ENCODE data around the gene CHST11. TPM values are rescaled to one million over a fixed set of nuclear protein-coding genes. Genes with fewer than 3 reads are reported as not detected.
A peak's percentile ranks its signal among the peaks of the same experiment; 100 is the strongest.
"Not testable (repeated sequence)": the region's sequence is repeated elsewhere in the genome, so short reads cannot be mapped to it uniquely, and the experiment has no call there.

CHST11 gene
- total RNA-seq, 1 experiment from 2014 or later, result 12.7 TPM

DNA sequence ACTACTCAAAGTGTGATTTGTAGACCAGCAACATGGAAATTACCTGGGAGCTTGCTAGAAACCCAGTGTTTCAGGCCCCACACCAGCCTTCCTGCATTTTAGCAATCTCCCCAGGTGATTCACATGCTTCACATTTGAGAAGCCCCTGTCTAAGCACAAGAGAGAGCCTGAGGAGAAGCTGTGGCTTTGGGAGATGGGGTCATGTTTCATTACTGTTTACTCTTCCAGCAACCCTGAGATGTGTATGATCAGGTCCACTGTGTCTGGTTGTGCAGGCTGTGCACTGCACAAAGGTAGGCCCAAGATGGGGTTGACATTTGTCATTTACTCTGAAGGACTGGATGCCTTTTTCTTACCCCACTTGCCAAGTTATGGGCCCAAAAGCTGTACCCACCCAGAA is 311.3 kb downstream of the CHST11 start:
- DNase-seq (ENCODE audit: low spot score), result no peak
- in situ Hi-C loops (cut with HindIII; ENCODE audit: low sequenced_read_pairs), result no loop called here

DNA sequence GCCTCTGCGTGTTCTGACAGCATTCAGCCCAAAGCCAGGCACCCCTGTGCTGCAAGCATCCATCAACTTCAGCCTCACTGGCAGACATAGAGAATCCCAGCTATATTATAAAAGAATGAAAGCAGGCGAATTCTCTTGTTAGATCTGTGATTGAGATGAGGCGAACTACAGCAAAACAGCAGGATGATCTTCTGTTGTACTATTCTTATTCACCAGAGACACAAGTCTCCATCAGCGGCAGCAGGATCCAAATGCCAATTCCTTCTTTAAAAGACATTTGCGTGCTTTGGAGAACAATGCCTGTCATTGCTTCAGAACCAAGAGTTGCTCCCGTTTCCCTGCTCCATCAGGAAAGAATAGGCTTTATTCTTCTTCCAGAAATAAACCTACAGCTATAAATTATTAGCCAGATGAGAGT is 312.4 kb downstream of the CHST11 start:
- DNase-seq (ENCODE audit: low spot score), result no peak
- in situ Hi-C loops (cut with HindIII; ENCODE audit: low sequenced_read_pairs), result no loop called here

DNA sequence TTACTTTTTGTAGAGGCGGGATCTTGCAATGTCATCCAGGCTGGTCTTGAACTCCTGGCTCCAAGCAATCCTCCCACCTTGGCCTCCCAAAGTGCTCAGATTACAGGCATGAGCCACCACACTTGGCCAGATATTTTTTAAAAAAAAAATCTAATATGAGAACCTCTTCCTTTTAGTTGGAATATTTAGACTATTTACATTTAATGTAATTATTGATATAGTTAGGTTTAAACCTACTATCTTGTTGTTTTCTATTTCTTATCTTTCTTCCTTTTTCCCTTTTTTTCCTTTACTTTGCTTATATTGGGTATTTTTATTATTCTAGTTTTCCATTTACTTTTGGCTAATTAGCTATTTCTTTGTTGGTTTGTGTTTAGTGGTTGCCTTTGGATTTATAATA is 315.6 kb downstream of the CHST11 start:
- in situ Hi-C loops (cut with HindIII; ENCODE audit: low sequenced_read_pairs), result no loop called here
- DNase-seq (ENCODE audit: low spot score), result no peak

DNA sequence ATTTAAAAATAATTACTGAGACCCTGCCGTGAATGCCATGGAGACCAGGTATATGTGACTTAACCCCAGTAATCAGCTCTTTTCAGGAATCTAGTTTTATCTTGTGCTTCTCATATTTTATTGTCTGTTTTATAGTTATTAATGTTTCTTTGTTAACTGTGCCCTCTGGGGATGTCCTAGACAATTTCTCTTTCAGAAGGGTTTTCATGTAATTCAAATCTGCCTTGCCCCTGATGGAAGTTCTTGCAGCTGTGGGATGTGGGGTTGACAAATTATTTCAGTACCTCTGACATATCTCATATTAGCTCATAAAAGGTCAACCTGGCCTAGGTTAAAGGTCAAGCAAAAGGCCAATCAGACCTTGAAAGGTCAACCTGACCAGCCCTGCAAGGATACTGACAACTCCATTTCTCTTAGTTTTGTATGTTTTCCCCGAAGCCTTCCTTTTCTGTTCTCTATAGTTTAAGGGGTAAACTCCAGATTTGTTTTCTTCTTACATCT is 319.0 kb downstream of the CHST11 start:
- in situ Hi-C loops (cut with HindIII; ENCODE audit: low sequenced_read_pairs), result no loop called here
- no peak for DNase-seq (ENCODE audit: low spot score)

DNA sequence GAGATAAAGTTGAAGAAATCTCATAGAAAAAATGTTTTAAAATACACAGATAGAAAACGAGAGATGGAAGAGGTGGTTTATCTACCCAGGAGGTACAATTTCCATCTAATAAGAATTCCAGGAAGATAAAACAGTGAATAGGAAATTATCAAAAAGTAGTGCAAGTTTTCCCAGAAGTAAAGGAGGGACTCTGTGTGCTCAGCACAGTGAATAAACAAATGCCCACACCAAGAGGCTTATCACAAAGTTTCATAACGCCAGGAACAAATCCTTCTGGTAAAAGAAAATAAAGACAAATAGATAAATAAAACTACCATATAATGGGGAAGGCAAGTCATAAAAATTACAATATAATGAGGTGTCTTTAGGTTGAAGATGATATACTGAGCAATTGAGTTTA is 322.4 kb downstream of the CHST11 start:
- in situ Hi-C loops (cut with HindIII; ENCODE audit: low sequenced_read_pairs), result no loop called here
- DNase-seq (ENCODE audit: low spot score), result no peak

DNA sequence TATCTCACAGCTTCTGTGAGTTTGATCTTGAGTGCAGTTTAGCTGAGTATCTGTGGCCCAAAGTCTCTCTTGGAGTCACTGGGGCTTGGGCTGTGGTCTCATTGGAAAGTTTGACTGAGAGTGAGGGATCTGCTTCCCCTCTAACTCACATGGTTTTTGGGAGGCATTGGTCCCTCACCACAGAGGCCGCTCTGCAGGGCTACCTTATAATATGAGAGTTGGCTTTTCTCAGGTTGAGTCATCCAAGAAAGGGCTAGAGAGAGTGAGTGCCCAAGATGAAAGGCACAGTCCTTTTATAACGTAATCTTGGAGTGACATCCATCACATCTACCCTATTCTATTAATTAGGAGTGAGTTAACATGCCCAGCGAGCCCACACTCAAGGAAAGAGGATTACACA is 325.5 kb downstream of the CHST11 start:
- in situ Hi-C loops (cut with HindIII; ENCODE audit: low sequenced_read_pairs), result no loop called here

DNA sequence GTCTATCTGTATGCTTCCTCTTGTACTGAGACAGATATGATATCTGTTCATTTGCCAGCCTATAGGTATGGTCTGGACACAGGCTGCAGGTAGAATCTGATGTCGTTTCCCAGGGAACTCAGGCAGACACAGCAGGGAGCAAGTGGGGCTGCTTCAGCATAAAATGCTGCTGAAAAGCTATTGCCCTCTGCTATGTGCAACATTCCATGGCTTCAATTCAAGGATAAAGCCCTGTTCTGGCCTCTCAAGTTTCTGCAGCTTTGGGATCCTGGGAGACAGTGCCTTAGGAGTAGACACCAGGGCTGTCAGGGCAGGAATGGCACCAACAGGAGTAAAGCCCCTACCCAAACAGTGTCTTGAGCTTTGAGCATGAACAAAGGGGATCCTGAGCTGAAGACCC is 327.8 kb downstream of the CHST11 start:
- no peak for DNase-seq (ENCODE audit: low spot score)
- in situ Hi-C loops (cut with HindIII; ENCODE audit: low sequenced_read_pairs), result no loop called here

More for the DNA sequence above, 325.5 kb downstream of the CHST11 start:
- DNase-seq (ENCODE audit: low spot score), result no peak

DNA sequence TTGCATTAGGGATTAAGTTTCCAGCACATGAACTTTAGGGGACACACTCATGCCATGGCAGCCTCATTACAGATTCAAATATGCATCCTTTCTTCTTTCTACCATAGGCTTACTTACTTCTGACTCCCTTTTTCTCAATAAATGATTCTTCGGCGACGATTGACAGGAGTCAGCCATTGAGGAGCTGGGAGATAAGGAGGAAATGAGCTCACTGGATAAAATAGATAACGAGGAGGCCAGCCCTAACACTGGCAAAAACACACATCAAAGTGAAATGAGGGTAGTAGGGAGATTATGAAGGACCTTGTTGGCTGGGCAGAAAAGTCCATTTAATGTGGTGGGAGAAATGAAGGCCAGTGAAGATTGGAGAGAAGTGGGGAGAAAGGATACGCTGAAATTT is 329.1 kb downstream of the CHST11 start:
- in situ Hi-C loops (cut with HindIII; ENCODE audit: low sequenced_read_pairs), result no loop called here
- DNase-seq (ENCODE audit: low spot score), result no peak

DNA sequence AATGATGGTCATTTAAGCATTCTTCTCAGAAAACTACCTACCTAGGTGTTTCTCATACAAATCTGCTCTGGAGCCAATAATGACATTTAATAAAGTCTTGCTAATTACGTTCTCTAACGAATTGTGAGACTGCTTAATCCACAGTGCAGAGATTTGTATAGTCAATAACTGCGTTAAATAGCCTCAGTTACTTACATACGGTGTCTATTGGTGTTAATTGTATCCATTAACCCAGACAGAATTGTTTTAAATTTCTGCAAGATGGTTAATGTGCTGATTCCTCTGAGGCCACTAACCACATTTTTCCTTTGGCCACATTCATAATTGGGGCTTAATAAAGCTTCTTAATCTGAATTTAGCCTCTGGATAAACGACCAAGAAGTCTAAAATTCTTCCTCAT is 329.6 kb downstream of the CHST11 start:
- in situ Hi-C loops (cut with HindIII; ENCODE audit: low sequenced_read_pairs), result no loop called here
- DNase-seq (ENCODE audit: low spot score), result no peak

DNA sequence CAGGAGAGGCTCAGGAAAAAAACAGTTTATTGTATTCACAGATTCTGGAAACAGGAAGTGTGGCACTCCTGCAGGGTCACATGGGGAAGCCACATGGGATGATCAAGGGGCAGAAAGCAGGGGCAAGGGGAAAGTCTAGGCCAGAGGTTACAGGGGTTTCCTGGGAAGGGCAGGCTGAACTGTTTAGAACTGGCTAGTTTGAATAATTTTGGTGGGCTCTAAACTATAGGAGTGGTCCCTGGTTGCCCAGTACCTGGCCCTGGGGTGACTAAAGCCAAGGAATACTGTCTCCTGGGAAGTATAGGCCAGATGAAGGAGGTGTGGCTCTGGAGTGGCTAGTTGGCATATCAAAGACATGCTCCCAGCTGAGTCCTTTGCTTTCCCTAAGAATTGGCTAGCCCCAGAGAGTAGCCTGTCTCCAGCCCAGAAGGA is 332.1 kb downstream of the CHST11 start:
- in situ Hi-C loops (cut with HindIII; ENCODE audit: low sequenced_read_pairs), result no loop called here
- DNase-seq (ENCODE audit: low spot score), result no peak

DNA sequence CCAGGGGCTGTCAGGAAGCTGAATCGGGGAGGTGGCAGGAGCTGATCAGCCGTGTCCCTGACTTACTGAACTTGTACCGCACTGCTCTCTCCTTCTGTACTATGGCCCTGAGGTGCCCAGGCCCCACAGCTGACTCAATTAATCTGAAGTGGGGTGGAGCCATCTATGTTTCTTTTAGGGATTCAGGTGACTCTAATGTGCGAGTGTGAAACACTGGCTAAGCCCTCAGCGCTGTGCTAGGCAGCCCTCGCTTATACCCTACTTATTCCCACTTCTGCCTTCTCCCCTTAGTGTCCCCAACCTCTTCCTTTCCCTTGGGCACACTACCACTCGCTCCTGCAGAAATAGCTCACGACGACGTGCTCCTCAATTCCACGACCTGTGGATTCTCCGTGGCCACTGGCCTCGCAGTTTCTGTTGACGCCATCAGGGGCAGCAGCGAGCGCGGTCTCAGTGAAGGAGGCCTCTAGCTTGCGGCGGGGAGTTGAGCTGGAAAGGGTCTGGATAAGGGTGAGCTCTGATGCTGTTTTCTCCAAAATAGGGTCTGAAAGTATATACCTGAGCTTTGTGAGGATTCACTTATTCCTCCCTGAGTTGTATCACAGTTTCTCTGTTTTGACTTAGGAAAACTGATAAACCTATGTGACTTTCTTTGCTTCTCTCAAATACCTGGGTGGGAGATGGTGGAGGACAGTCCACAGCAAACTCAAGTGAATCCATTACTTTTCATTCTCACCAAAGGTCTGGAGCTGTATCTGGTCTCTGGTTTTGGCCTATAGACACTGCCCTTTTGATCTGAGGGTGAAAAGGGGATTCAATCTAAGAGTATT is 333.8 kb downstream of the CHST11 start:
- in situ Hi-C loops (cut with HindIII; ENCODE audit: low sequenced_read_pairs), result no loop called here
- no peak for DNase-seq (ENCODE audit: low spot score)

DNA sequence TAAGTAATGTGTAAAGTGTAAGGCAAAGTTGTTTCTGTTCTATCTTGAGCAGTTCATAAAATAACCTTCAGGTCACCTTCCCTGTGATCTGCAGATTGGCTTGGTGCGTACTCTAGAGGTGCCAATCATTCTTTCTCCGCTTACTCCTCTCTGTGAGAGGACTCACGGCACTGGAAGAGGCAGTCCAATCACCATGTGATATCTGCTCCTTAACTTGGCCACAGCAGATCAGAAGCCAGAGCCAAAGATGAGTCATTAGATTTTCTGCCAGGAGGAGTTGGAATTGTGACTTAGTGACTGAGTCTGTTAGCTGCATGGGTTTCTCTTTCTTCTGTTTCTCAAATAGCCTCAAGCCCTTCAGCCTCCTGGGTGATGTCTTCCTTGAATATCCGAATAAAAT is 335.8 kb downstream of the CHST11 start:
- in situ Hi-C loops (cut with HindIII; ENCODE audit: low sequenced_read_pairs), result no loop called here
- peak; percentile 44 for DNase-seq (ENCODE audit: low spot score)

DNA sequence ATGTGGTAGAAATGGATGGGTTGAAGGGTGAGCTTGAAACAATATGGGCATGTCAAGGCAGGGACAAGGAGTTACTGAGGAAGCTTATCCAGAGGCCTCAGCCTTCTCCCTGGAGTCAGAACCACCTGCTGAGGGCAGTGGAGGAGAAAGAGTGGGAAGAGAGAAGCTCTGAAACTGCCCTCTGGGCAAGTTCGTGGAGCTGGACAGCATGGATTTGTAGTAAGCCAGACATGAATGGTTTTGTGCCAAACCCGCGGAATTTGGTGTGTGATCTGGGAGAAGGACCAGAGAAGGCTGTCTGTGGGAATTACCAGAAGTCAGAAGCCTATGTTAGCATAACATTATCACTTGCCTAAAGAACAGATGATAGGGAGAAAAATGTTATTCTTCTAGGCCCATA is 336.5 kb downstream of the CHST11 start:
- in situ Hi-C loops (cut with HindIII; ENCODE audit: low sequenced_read_pairs), result no loop called here
- no peak for DNase-seq (ENCODE audit: low spot score)

DNA sequence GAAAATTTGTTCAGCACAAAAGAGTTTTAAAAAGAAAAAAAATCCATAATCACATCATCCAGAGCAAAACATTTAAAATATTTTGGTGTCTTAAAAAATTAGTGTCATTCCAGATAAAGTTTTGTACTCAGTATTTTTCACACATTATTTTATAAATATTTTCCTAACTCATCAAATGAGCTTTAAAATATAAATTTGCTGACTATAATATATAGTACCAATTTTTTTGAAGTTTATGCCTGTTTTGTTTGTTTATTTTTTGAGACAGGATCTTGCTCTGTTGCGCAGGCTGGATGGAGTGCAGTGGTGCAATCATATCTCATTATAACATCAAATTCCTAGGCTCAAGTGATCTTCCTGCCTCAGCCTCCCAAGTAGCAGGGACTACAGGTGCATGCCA is 337.2 kb downstream of the CHST11 start:
- in situ Hi-C loops (cut with HindIII; ENCODE audit: low sequenced_read_pairs), result no loop called here
- no peak for DNase-seq (ENCODE audit: low spot score)

DNA sequence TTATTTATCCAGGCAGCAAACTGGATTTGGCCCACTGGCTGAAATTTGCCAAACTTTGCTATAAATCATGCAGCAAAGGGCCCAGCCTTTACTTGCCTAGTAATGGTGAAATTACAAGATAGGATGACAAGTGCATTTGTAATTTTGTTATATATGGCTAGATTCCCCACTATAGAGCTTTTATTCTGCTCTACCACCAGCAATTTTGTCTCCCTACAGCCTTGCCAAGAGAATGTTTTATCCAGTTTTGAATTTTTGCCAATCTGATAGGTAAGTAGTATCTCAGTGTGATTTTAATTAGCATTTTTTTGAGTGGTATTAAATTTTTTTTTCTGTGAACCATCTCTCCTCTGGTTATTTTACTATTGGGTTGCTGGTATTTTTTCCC is 339.7 kb downstream of the CHST11 start:
- in situ Hi-C loops (cut with HindIII; ENCODE audit: low sequenced_read_pairs), result no loop called here
- DNase-seq (ENCODE audit: low spot score), result no peak

DNA sequence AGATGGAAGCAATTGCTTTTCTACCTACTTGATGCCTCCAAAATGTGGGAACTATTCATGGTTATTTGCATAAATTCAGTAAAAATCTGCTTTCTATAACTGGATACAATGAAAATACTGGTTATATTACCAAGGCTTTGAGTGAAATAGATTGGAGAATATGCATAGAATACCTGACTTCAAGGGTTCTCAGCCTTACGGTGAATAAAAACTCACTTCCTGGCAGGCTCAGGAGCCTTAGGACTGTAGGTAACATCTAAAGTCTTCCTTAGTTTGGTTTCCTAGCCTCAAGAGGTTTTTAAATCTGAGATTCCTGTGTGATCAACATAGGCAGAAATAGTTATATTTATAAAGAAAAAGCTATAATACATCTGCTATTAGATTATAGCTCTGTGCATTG is 342.7 kb downstream of the CHST11 start:
- no peak for DNase-seq (ENCODE audit: low spot score)
- in situ Hi-C loops (cut with HindIII; ENCODE audit: low sequenced_read_pairs), result no loop called here

DNA sequence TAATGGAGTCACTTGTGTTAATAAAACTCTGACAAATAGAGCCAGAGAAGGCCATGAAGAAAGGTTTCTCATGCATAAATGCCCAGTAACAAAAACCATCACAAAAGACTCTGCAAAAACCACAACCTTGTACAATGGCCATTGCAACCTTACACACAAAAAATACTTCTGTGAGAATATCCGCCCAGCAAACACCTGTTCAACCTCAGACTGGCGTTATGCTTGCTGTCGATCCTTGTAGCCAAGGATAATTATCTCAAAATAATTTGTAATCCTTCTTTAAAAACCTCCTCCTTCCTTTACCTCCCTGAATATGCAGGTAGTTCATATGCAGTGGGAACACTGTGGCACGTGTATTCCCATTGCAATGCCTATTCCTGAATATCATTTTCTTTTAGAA is 344.3 kb downstream of the CHST11 start:
- in situ Hi-C loops (cut with HindIII; ENCODE audit: low sequenced_read_pairs), result no loop called here

DNA sequence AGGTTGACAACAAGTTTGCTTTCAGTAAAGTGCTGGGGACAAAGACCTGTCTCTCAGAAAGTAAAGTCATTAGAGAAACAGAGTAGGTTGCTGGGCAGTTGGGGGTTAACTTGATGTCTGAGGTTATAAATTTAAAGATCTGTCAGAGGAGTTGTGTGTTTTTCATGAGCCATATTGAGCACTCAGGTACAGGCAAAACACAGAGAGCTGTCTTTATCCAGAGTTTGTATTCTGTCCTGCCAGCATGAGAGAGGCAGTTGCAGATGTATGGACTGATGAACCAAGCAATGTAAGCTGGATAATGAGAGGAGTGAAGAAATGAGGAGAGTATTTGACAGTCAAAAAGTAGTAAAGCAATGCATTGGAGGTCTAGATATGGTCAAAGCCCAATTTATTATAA is 344.7 kb downstream of the CHST11 start:
- DNase-seq (ENCODE audit: low spot score), result no peak
- in situ Hi-C loops (cut with HindIII; ENCODE audit: low sequenced_read_pairs), result no loop called here

More for the DNA sequence above, 344.3 kb downstream of the CHST11 start:
- DNase-seq (ENCODE audit: low spot score), result no peak

DNA sequence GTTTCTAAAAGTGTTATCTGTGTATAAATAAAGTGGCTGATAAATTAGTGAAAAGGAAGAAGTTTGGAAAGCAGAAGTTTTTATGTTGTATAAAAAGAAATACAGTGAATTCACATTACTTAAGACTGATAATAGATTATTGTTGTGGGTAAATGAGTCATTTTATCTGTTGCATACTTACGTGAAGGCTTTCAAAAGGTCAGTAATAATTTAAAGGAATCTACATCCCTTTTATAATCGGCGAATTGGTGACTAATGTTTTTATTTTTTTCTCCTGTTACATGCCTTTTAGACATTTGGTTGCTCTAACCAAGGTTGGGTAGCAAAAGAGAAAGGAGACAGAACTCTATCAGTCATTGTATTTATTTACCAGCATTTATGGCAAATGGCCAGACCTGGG is 345.5 kb downstream of the CHST11 start:
- in situ Hi-C loops (cut with HindIII; ENCODE audit: low sequenced_read_pairs), result no loop called here
- DNase-seq (ENCODE audit: low spot score), result no peak

DNA sequence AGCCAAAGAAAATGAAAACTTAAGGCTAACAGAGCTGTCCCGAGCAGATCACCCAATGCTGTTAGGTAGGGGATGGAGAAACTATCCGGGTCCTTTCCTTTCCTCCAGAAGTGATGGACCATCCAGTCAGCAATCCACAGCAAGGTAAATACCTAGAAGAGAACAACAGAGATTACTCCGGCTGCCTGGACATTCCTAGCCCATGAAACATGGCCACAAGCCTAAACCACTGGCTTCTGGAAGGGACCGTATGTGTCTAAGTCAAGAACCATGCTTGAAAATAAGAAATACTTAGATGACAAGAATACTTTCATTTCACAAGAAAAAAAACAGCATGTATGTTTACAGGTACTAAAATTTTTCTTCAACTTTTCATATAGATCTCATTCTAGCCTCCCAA is 348.4 kb downstream of the CHST11 start:
- in situ Hi-C loops (cut with HindIII; ENCODE audit: low sequenced_read_pairs), result no loop called here
- DNase-seq (ENCODE audit: low spot score), result no peak

DNA sequence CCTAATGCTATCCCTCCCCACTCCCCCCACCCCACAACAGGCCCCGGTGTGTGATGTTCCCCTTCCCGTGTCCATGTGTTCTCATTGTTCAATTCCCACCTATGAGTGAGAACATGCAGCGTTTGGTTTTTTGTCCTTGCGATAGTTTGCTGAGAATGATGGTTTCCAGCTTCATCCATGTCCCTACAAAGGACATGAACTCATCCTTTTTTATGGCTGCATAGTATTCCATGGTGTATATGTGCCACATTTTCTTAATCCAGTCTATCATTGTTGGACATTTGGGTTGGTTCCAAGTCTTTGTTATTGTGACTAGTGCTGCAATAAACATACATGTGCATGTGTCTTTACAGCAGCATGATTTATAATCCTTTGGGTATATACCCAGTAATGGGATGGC is 349.4 kb downstream of the CHST11 start:
- in situ Hi-C loops (cut with HindIII; ENCODE audit: low sequenced_read_pairs); DNase-seq (ENCODE audit: low spot score): not testable (repeated sequence)
